ENCODE data around the gene CAPN11. TPM values are rescaled to one million over a fixed set of nuclear protein-coding genes. Genes with fewer than 3 reads are reported as not detected.

CAPN11 gene
- total RNA-seq, 4 donors from 2014 or later: 0.19 to 0.45 (median 0.27) TPM; not detected in 1

- Histone ChIP-seq H3K4me3 (no peak overlapping the region), H3K27me3 (no peaks in the 10 kb centered on the region), H3K4me1 (peaks cover 0 to 8% (median 0%) of the 10 kb centered on the region in 3 donors), H3K27ac (no peak overlapping the region), H3K9me3 (no peaks in the 10 kb centered on the region), H3K36me3 (no peaks in the 10 kb centered on the region)
- peak; percentile 94 for ATAC-seq
- WGBS, 2 donors (ENCODE audit: low coverage in 1 of 2): 21% methylated on average over 15 of the region's 15 CpGs; no CpG with 5 or more reads in 1 of the 2 donors
- TF ChIP-seq EP300 (IDR thresholded peaks at IDR 0.05) (no peak), POLR2AphosphoS5 (IDR thresholded peaks at IDR 0.05) (peak; percentile 15), POLR2A (IDR thresholded peaks at IDR 0.05) (no peak)
- TF ChIP-seq, protein P1, sequence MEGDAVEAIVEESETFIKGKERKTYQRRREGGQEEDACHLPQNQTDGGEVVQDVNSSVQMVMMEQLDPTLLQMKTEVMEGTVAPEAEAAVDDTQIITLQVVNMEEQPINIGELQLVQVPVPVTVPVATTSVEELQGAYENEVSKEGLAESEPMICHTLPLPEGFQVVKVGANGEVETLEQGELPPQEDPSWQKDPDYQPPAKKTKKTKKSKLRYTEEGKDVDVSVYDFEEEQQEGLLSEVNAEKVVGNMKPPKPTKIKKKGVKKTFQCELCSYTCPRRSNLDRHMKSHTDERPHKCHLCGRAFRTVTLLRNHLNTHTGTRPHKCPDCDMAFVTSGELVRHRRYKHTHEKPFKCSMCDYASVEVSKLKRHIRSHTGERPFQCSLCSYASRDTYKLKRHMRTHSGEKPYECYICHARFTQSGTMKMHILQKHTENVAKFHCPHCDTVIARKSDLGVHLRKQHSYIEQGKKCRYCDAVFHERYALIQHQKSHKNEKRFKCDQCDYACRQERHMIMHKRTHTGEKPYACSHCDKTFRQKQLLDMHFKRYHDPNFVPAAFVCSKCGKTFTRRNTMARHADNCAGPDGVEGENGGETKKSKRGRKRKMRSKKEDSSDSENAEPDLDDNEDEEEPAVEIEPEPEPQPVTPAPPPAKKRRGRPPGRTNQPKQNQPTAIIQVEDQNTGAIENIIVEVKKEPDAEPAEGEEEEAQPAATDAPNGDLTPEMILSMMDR (IDR thresholded peaks at IDR 0.05): peak in 3 of 4 experiments; percentile 93 to 95 (median 93)
These were observed 14.3 kb downstream of the CAPN11 start for GRCh38 chr6:44172731-44173500.

DNA sequence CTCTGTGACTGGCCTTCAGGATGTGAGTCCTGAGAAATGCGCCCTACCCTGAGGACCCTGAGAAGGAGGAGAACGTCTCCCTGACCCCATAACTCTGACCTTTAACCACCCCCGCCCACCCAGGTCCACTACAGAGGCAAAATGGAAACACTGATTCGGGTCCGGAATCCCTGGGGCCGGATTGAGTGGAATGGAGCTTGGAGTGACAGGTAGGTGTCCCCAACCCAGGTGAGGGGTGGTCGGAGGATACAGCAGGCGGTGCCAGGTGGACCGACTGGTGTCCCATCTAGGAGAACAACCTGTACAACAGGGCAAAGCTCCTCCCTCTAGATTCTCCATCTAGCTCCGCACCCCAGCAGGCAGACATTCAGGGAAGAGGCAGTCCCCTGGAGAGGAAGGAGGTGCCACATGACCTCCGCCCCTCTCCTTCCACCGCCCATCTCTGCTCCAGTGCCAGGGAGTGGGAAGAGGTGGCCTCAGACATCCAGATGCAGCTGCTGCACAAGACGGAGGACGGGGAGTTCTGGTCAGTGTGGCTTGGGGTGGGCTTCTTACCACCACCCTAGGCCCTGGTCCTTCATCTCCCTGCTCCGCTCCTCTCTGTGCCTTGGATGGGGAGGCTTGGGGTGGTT lies 17.6 kb downstream of the CAPN11 start:
- Histone ChIP-seq H3K4me3 (no peak overlapping the region), H3K9me3 (no peaks in the 10 kb centered on the region), H3K27me3 (no peaks in the 10 kb centered on the region), H3K27ac (peak overlapping the region in 1 of 4 donors; percentile 26), H3K4me1 (peaks cover 0 to 18% (median 0%) of the 10 kb centered on the region in 3 donors), H3K36me3 (no peaks in the 10 kb centered on the region)
- WGBS, 2 donors (ENCODE audit: low coverage in 1 of 2): 60% methylated on average over 1 of the region's 15 CpGs; no CpG with 5 or more reads in 1 of the 2 donors
- TF ChIP-seq POLR2AphosphoS5 (IDR thresholded peaks at IDR 0.05): no peak
- TF ChIP-seq EP300 (IDR thresholded peaks at IDR 0.05): no peak
- TF ChIP-seq, protein P1 (IDR thresholded peaks at IDR 0.05): no peak
- TF ChIP-seq POLR2A (IDR thresholded peaks at IDR 0.05): no peak
- ATAC-seq: no peak

DNA sequence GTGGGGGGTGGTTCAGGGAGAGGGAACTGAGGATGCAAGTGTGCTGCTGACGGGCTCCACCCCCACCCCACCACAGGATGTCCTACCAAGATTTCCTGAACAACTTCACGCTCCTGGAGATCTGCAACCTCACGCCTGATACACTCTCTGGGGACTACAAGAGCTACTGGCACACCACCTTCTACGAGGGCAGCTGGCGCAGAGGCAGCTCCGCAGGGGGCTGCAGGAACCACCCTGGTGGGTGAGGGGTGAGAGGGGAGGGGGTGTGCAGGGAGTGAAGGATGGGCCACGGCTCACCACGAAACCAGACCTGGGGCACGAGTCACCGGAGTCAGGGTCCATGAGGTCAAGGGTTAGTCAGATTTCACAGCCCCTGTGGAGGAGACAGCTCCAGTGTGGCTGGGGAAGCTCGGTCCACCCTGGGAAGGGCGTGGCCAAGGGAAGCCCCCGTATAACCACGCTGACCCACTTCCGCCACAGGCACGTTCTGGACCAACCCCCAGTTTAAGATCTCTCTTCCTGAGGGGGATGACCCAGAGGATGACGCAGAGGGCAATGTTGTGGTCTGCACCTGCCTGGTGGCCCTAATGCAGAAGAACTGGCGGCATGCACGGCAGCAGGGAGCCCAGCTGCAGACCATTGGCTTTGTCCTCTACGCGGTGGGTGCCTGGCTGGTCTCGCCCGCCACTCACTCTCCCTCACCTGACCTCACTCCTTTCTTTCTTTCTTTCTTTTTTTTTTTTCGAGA lies 18.3 kb downstream of the CAPN11 start:
- H3K4me3 ChIP-seq: no peak overlapping the region
- peak overlapping the region in 1 of 4 donors; percentile 26 for H3K27ac ChIP-seq
- WGBS, 2 donors (ENCODE audit: low coverage in 1 of 2): 76 to 90% methylated on average over 4 to 12 of the region's 24 CpGs

GRCh38 chr6:44177691-44178423 lies 19.2 kb downstream of the CAPN11 start:
- TF ChIP-seq POLR2AphosphoS5 (IDR thresholded peaks at IDR 0.05): peak; percentile 5
- no peak for TF ChIP-seq EP300 (IDR thresholded peaks at IDR 0.05)
- TF ChIP-seq POLR2A (IDR thresholded peaks at IDR 0.05): no peak
- TF ChIP-seq, protein P1 (IDR thresholded peaks at IDR 0.05): no peak
- Histone ChIP-seq H3K27me3 (no peaks in the 10 kb centered on the region), H3K9me3 (no peaks in the 10 kb centered on the region), H3K27ac (no peak overlapping the region), H3K4me1 (peaks cover 0 to 13% (median 0%) of the 10 kb centered on the region in 3 donors), H3K4me3 (no peak overlapping the region), H3K36me3 (no peaks in the 10 kb centered on the region)
- WGBS, 2 donors (ENCODE audit: low coverage in 1 of 2): 57 to 79% methylated on average over 4 to 6 of the region's 13 CpGs
- peak; percentile 89 for ATAC-seq

More for the DNA sequence above, 18.3 kb downstream of the CAPN11 start:
- no peaks in the 10 kb centered on the region for H3K27me3 ChIP-seq
- H3K9me3 ChIP-seq: no peaks in the 10 kb centered on the region
- H3K36me3 ChIP-seq: no peaks in the 10 kb centered on the region
- no peak for ATAC-seq
- TF ChIP-seq, protein P1 (IDR thresholded peaks at IDR 0.05): no peak
- TF ChIP-seq EP300 (IDR thresholded peaks at IDR 0.05) (no peak), POLR2A (IDR thresholded peaks at IDR 0.05) (no peak), POLR2AphosphoS5 (IDR thresholded peaks at IDR 0.05) (no peak)
- H3K4me1 ChIP-seq: peaks cover 0 to 18% (median 0%) of the 10 kb centered on the region in 3 donors
